K562 (cell line): ENCODE measurements around the gene RCBTB1. TPM values are rescaled to one million over a fixed set of nuclear protein-coding genes. Genes with fewer than 3 reads are reported as not detected.

Experiments
- ATAC-seq: fragments of 200-7000 bp; cut with Tn5 transposase; 3 replicates; pipeline ENCODE4 v1.9.1; 2020; ENCODE audit warnings: moderate library complexity
- BruUV-seq: library from RNA; stranded (reverse); fragments of 400-500 nt; replicated peaks from 2 replicates; lab custom pipeline; 2021; lab: Mats Ljungman, UMichigan
- CTCF ChIA-PET: fragments of 300-600 bp; formaldehyde crosslinking; extraction: SDS; loops from one replicate; lab custom pipeline; 2021; ENCODE audit warnings: low intra/inter-chr PET ratio; lab: Yijun Ruan, JAX
- POLR2A ChIA-PET: fragments of 300-600, 350-650 bp; sonication (Branson Sonifier 250); formaldehyde crosslinking; extraction: SDS; loops from one replicate; lab custom pipeline; 2021; ENCODE audit warnings: antibody characterized with exemption, inconsistent platforms; lab: Yijun Ruan, JAX
- DNase-seq, 4 experiments: peaks; one replicate each; pipeline versions ENCODE4 v3.0.0 to v3.0.0-alpha.2; 2011 to 2018; ENCODE audit warnings: low spot score in 3 of 4, mixed read lengths in 3 of 4; ENCODE audit errors: extremely low read depth in 1 of 4
- FAIRE-seq: peaks from 2 replicates; lab custom pipeline; 2011; peaks lifted over from hg19 to GRCh38; lab: Jason Lieb, UNC
- H2AFZ ChIP-seq: 2 replicates; pipeline ENCODE4 v1.6.0; 2011; ENCODE audit warnings: low read depth, low read length, control low read depth, inconsistent platforms
- H3K27ac ChIP-seq: fragments of 200-600 bp; 3 replicates; pipeline ENCODE4 v1.8.0; 2011; ENCODE audit warnings: low read depth, mild to moderate bottlenecking, control low read depth, inconsistent platforms, low read length, moderate library complexity, mixed read lengths; ENCODE audit errors: extremely low read depth
- H3K27me3 ChIP-seq, 2 experiments: fragments of 300-600 bp in 1 of 2; 2 replicates in 1 of 2; 3 replicates in 1 of 2; pipeline versions ENCODE4 v1.6.0 to v1.8.0; 2011; ENCODE audit warnings: inconsistent platforms in 2 of 2, low read length in 2 of 2, mild to moderate bottlenecking in 1 of 2, mixed read lengths in 1 of 2, moderate library complexity in 1 of 2; ENCODE audit not compliant: control insufficient read depth in 2 of 2, insufficient read depth in 2 of 2
- H3K36me3 ChIP-seq: fragments of 300-600 bp; 3 replicates; pipeline ENCODE4 v1.8.0; 2011; ENCODE audit warnings: mild to moderate bottlenecking, low read length, inconsistent platforms; ENCODE audit not compliant: control insufficient read depth, insufficient read depth
- H3K4me1 ChIP-seq, 2 experiments: fragments of 200-600 bp in 1 of 2; replicated peaks in 1 of 2; 2 replicates in 1 of 2; 3 replicates in 1 of 2; pipeline versions ENCODE4 v1.5.1 to v1.8.0; 2011; ENCODE audit warnings: inconsistent platforms in 2 of 2, low read length in 2 of 2, mild to moderate bottlenecking in 1 of 2, mixed read lengths in 1 of 2, moderate library complexity in 1 of 2; ENCODE audit not compliant: control insufficient read depth in 2 of 2, insufficient read depth in 2 of 2
- H3K4me2 ChIP-seq: 2 replicates; pipeline ENCODE4 v1.6.1; 2011; ENCODE audit warnings: low read length, control low read depth, inconsistent platforms, mixed read lengths; ENCODE audit not compliant: insufficient read depth
- H3K4me3 ChIP-seq: fragments of 200-600 bp; sonication (generic), shearing (Covaris generic); 2 replicates; pipeline ENCODE4 v1.5.1; 2016; ENCODE audit warnings: control low read depth, inconsistent platforms
- H3K79me2 ChIP-seq: fragments of 200-600 bp; 3 replicates; pipeline ENCODE4 v1.8.0; 2011; ENCODE audit warnings: low read length, inconsistent platforms; ENCODE audit not compliant: control insufficient read depth, insufficient read depth
- H3K9ac ChIP-seq, 2 experiments: 2 replicates each; pipeline versions ENCODE4 v1.6.0 to v1.6.1; 2011; ENCODE audit warnings: low read depth in 2 of 2, low read length in 2 of 2, control low read depth in 1 of 2, inconsistent platforms in 1 of 2, mild to moderate bottlenecking in 1 of 2, mixed read lengths in 1 of 2; ENCODE audit not compliant: insufficient read depth in 1 of 2
- H3K9me1 ChIP-seq: one replicate; pipeline ENCODE4 v1.6.0; 2011; ENCODE audit warnings: inconsistent platforms, mild to moderate bottlenecking, low read length, moderate library complexity; ENCODE audit not compliant: control insufficient read depth, insufficient read depth
- H3K9me3 ChIP-seq: replicated peaks from 2 replicates; pipeline ENCODE4 v1.5.1; 2011; ENCODE audit warnings: low read depth, low read length, inconsistent platforms; ENCODE audit not compliant: control insufficient read depth, insufficient read depth
- H4K20me1 ChIP-seq: replicated peaks from 2 replicates; pipeline ENCODE4 v1.6.1; 2011; ENCODE audit warnings: low read length, inconsistent platforms, mixed read lengths; ENCODE audit not compliant: control insufficient read depth, insufficient read depth
- ARID3A ChIP-seq: IDR thresholded peaks from 2 replicates; pipeline ENCODE4 v1.6.1; 2012; ENCODE audit warnings: low read depth, low read length, improper control_type of control experiment, borderline replicate concordance
- CEBPB ChIP-seq: fragments of 450-650 bp; IDR thresholded peaks from 2 replicates; pipeline ENCODE4 v1.6.1; 2016; ENCODE audit warnings: missing genetic modification characterization, missing compliant biosample characterization
- CTBP1 ChIP-seq: fragments of 450-650 bp; IDR thresholded peaks from 2 replicates; pipeline ENCODE4 v1.6.1; 2016; ENCODE audit warnings: borderline replicate concordance
- E2F4 ChIP-seq: sonication (generic); formaldehyde crosslinking; IDR thresholded peaks from 2 replicates; pipeline ENCODE4 v1.8.0; 2022; ENCODE audit warnings: mild to moderate bottlenecking, low read depth, missing genetic modification reagents
- ERF ChIP-seq: fragments of 450-650 bp; formaldehyde crosslinking; IDR thresholded peaks from 2 replicates; pipeline ENCODE4 v1.4.0; 2020; ENCODE audit warnings: mild to moderate bottlenecking, mixed read lengths
- NR3C1 ChIP-seq: sonication (generic); formaldehyde crosslinking; IDR thresholded peaks from 2 replicates; pipeline ENCODE4 v1.8.1; 2022; ENCODE audit warnings: missing genetic modification reagents
- PYGO2 ChIP-seq: fragments of 450-650 bp; IDR thresholded peaks from 2 replicates; pipeline ENCODE4 v1.6.1; 2016; ENCODE audit warnings: mild to moderate bottlenecking, missing genetic modification characterization, moderate library complexity, missing compliant biosample characterization
- RERE ChIP-seq: sonication (generic); formaldehyde crosslinking; IDR thresholded peaks from 2 replicates; pipeline ENCODE4 v1.8.0; 2023; ENCODE audit warnings: missing genetic modification reagents, mild to moderate bottlenecking, borderline replicate concordance
- RNF2 ChIP-seq: sonication (generic); IDR thresholded peaks from 2 replicates; pipeline ENCODE4 v1.6.1; 2016
- TCF15 ChIP-seq: fragments of 250-450 bp; sonication (Bioruptor Pico); IDR thresholded peaks from 2 replicates; pipeline ENCODE4 v1.8.0; 2022; ENCODE audit warnings: moderate library complexity, mild to moderate bottlenecking, inconsistent platforms
- ZBTB9 ChIP-seq: fragments of 450-650 bp; formaldehyde crosslinking; IDR thresholded peaks from 2 replicates; pipeline ENCODE4 v1.4.0; 2020; ENCODE audit warnings: mild to moderate bottlenecking, moderate library complexity
- ZNF239 ChIP-seq: fragments of 250-450 bp; sonication (Bioruptor Pico); IDR thresholded peaks from 2 replicates; pipeline ENCODE4 v1.4.0; 2020; ENCODE audit warnings: mild to moderate bottlenecking
- WGBS: fragments of 100-300 bp; shearing (Covaris generic); methylation state at CpG from one replicate; pipeline ENCODE4 v1.1.6; 2016; ENCODE audit warnings: low coverage, mixed read lengths; ENCODE audit not compliant: insufficient coverage; ENCODE audit errors: missing lambda C conversion rate; 5-methylcytosine and 5-hydroxymethylcytosine counted together
- in situ Hi-C: fragments of 300-500 bp; cut with MboI; formaldehyde crosslinking; loops from 4 replicates; pipeline ENCODE4 v1.15.0; 2018; ENCODE audit warnings: inconsistent platforms, mixed read lengths
- intact Hi-C: fragments of 100-400 bp; cut with micrococcal nuclease; formaldehyde crosslinking; loops from 2 replicates; pipeline ENCODE4 v1.14.2; 2022
- polyA plus RNA-seq, 8 experiments: library from polyadenylated mRNA; depleted of rRNA in 4 of 8; stranded (reverse) in 5 of 8; unstranded in 3 of 8; fragments of >200 nt; fragmentation: Nextera tagmentation in 2 of 8; fragmentation: Illumina TruSeq in 1 of 8; extraction: Ambion mirVana in 2 of 8; extraction: Trizol in 1 of 8; gene quantifications; 2 replicates each; pipeline versions ENCODE4 v1.2.1 to v1.2.3, GENCODE V29; 2011 to 2014; ENCODE audit warnings: inconsistent platforms in 1 of 8, missing spikeins in 1 of 8
- total RNA-seq, 7 experiments: library from RNA; depleted of rRNA in 6 of 7; stranded (reverse); fragments of >200 nt in 6 of 7; fragmentation: Illumina TruSeq in 2 of 7; extraction: Trizol in 2 of 7; gene quantifications; 2 replicates each; pipeline versions ENCODE4 v1.2.1 to v1.2.3, GENCODE V29; 2011 to 2021; ENCODE audit warnings: low replicate concordance in 1 of 7

Gene RCBTB1
- total and polyA plus RNA-seq, 9 of the 15 experiments (the other 6 are each of a cell fraction or from before 2014, with no cell fraction given), result 4.0 to 11.3 (median 8.4) TPM

- Histone ChIP-seq H3K27ac (no peak overlapping the region), H3K36me3 (peaks cover 13% of the 10 kb centered on the region; the same call in 1 of the 3 replicates), H4K20me1 (no peaks in the 10 kb centered on the region), H3K79me2 (no peaks in the 10 kb centered on the region), H3K4me3 (no peak overlapping the region), H3K27me3 (no peaks in the 10 kb centered on the region), H3K9me1 (no peaks in the 10 kb centered on the region), H3K9ac (no peak overlapping the region), H3K4me2 (no peak overlapping the region), H2AFZ (no peak overlapping the region), H3K9me3 (no peaks in the 10 kb centered on the region), H3K4me1 (peaks cover 0 to 2% of the 10 kb centered on the region in 2 experiments; a peak in 2 of 5 replicates)
- ChIA-PET POLR2A (interaction anchor here (1.0 kb wide), 1 partner anchor 13 kb away, joined by 3 read pairs; no protein-coding TSS in a partner anchor), CTCF (no interaction called here)
- ATAC-seq (no peak), FAIRE-seq (no peak), DNase-seq (no peak)
- 96% methylated on average over 3 of the region's 5 CpGs for WGBS
- no TSS peak for BruUV-seq
- in situ Hi-C loops (no loop called here), intact Hi-C loops (no loop called here)
- TF ChIP-seq ZNF239, result no peak
- no peak for TF ChIP-seq NR3C1 (CRISPR knock-in tag)
- no peak for TF ChIP-seq RNF2
- TF ChIP-seq PYGO2, result no peak
- TF ChIP-seq E2F4, result no peak
- no peak for TF ChIP-seq ERF (CRISPR knock-in tag)
- no peak for TF ChIP-seq TCF15 (CRISPR knock-in tag)
- no peak for TF ChIP-seq CTBP1
- no peak for TF ChIP-seq ARID3A
- no peak for TF ChIP-seq ZBTB9
- no peak for TF ChIP-seq RERE (CRISPR knock-in tag)
- no peak for TF ChIP-seq CEBPB (tag)
These were observed 46.0 kb downstream of the RCBTB1 start for GRCh38 chr13:49539313-49539712.
